Colonic mucosa (tissue), 4 donors: Measurements from ENCODE around the gene HORMAD2. TPM values are rescaled to one million over a fixed set of nuclear protein-coding genes. Genes with fewer than 3 reads are reported as not detected.
"Not testable (repeated sequence)": the region's sequence is repeated elsewhere in the genome, so short reads cannot be mapped to it uniquely, and the experiment has no call there.

Source experiments
- DNase-seq: peaks from one replicate; pipeline ENCODE4 v3.0.0-alpha.2; 2020
- H3K27ac ChIP-seq: fragments of 200-600 bp; one replicate; pipeline ENCODE4 v1.8.0; 2021
- H3K27me3 ChIP-seq: fragments of 200-600 bp; one replicate; pipeline ENCODE4 v1.8.0; 2021
- H3K36me3 ChIP-seq: fragments of 200-600 bp; one replicate; pipeline ENCODE4 v1.8.0; 2021
- H3K4me1 ChIP-seq: fragments of 200-600 bp; one replicate; pipeline ENCODE4 v1.8.0; 2021; ENCODE audit warnings: mild to moderate bottlenecking
- H3K4me3 ChIP-seq: fragments of 200-600 bp; one replicate; pipeline ENCODE4 v1.8.0; 2021
- H3K9ac ChIP-seq, 2 donors: one replicate each; pipeline ENCODE4 v1.7.0; 2013; ENCODE audit warnings: control low read depth in 2 of 2, low read depth in 2 of 2, low read length in 2 of 2
- H3K9me3 ChIP-seq: fragments of 200-600 bp; one replicate; pipeline ENCODE4 v1.8.0; 2021
- CTCF ChIP-seq: fragments of 200-600 bp; IDR thresholded peaks from one replicate; pipeline ENCODE4 v1.8.0; 2022; ENCODE audit warnings: antibody characterized with exemption, mild to moderate bottlenecking
- intact Hi-C: fragments of 100-400 bp; cut with DNase I; formaldehyde crosslinking; loops from one replicate; pipeline ENCODE4 v1.14.1; 2022
- total RNA-seq, 2 donors: library from RNA; stranded (reverse); fragmentation: NEBNext Ultra II Directional in 1 of 2; extraction: Animal tissue kit (Norgen Biotek cat#: 25700) in 1 of 2; gene quantifications; one replicate each; pipeline ENCODE4 v1.2.1, GENCODE V29; 2021
- donor health status: healthy.
- donor health status: DM: no; HTN: no; CAD: no.
- donor health status: DM: no; HTN: no; CAD: no.

Gene HORMAD2
- total RNA-seq, 2 donors from 2014 or later, result not detected

- intact Hi-C loops, result no loop called here
- no peaks in the 10 kb centered on the region for H3K9me3 ChIP-seq
- no peaks in the 10 kb centered on the region for H3K27me3 ChIP-seq
- no peak overlapping the region for H3K9ac ChIP-seq
- H3K4me3 ChIP-seq, result no peak overlapping the region
- TF ChIP-seq CTCF, result no peak
- no peaks in the 10 kb centered on the region for H3K36me3 ChIP-seq
- H3K4me1 ChIP-seq, result no peaks in the 10 kb centered on the region
- no peak overlapping the region for H3K27ac ChIP-seq
- DNase-seq, result no peak
These were observed 1.6 kb upstream of the HORMAD2 start for GRCh38 chr22:30078320-30079311.

- no peak for DNase-seq
- Histone ChIP-seq H3K36me3 (no peaks in the 10 kb centered on the region), H3K9me3 (no peaks in the 10 kb centered on the region), H3K4me3 (no peak overlapping the region), H3K27ac (no peak overlapping the region), H3K4me1 (no peaks in the 10 kb centered on the region), H3K27me3 (no peaks in the 10 kb centered on the region), H3K9ac (no peak overlapping the region)
- intact Hi-C loops, result loop anchor here (10.0 kb wide), 1 partner anchor 386 kb away; no protein-coding TSS in a partner anchor
- no peak for TF ChIP-seq CTCF
These were observed 541 bp downstream of the HORMAD2 start for GRCh38 chr22:30080805-30081204.

- Histone ChIP-seq H3K27ac (no peak overlapping the region), H3K27me3 (no peaks in the 10 kb centered on the region), H3K9me3 (no peaks in the 10 kb centered on the region), H3K4me3 (no peak overlapping the region), H3K4me1 (peaks cover 4% of the 10 kb centered on the region), H3K36me3 (no peaks in the 10 kb centered on the region), H3K9ac (no peak overlapping the region)
- intact Hi-C loops, result loop anchor here (5.0 to 10.0 kb wide), 2 partner anchors 392 to 449 kb away; no protein-coding TSS in a partner anchor
- TF ChIP-seq CTCF, result no peak
- DNase-seq, result no peak
These were observed 6.2 kb downstream of the HORMAD2 start for GRCh38 chr22:30086496-30086895.

- H3K4me1 ChIP-seq, H3K27me3 ChIP-seq, H3K36me3 ChIP-seq, H3K9ac ChIP-seq, H3K9me3 ChIP-seq, DNase-seq, H3K27ac ChIP-seq, H3K4me3 ChIP-seq: not testable (repeated sequence)
- intact Hi-C loops, result loop anchor here (5.0 to 10.0 kb wide), 2 partner anchors 392 to 450 kb away; no protein-coding TSS in a partner anchor
These were observed 6.8 kb downstream of the HORMAD2 start for GRCh38 chr22:30087037-30087436.

GRCh38 chr22:30087611-30088010 lies 7.3 kb downstream of the HORMAD2 start:
- H3K9ac ChIP-seq, result no peak overlapping the region
- no peaks in the 10 kb centered on the region for H3K27me3 ChIP-seq
- intact Hi-C loops, result loop anchor here (5.0 to 10.0 kb wide), 2 partner anchors 393 to 450 kb away; no protein-coding TSS in a partner anchor
- no peaks in the 10 kb centered on the region for H3K9me3 ChIP-seq
- no peak for TF ChIP-seq CTCF
- H3K4me1 ChIP-seq, result peaks cover 4% of the 10 kb centered on the region
- no peak overlapping the region for H3K4me3 ChIP-seq
- DNase-seq, result no peak
- H3K27ac ChIP-seq, result no peak overlapping the region
- no peaks in the 10 kb centered on the region for H3K36me3 ChIP-seq

GRCh38 chr22:30088468-30088867 lies 8.2 kb downstream of the HORMAD2 start:
- TF ChIP-seq CTCF, result no peak
- Histone ChIP-seq H3K36me3 (no peaks in the 10 kb centered on the region), H3K27ac (no peak overlapping the region), H3K9ac (no peak overlapping the region), H3K27me3 (no peaks in the 10 kb centered on the region), H3K9me3 (no peaks in the 10 kb centered on the region), H3K4me3 (no peak overlapping the region), H3K4me1 (peaks cover 4% of the 10 kb centered on the region)
- DNase-seq, result no peak
- intact Hi-C loops, result loop anchor here (5.0 to 10.0 kb wide), 2 partner anchors 394 to 451 kb away; no protein-coding TSS in a partner anchor
